ENCODE data around the gene EIF3L.

DNA sequence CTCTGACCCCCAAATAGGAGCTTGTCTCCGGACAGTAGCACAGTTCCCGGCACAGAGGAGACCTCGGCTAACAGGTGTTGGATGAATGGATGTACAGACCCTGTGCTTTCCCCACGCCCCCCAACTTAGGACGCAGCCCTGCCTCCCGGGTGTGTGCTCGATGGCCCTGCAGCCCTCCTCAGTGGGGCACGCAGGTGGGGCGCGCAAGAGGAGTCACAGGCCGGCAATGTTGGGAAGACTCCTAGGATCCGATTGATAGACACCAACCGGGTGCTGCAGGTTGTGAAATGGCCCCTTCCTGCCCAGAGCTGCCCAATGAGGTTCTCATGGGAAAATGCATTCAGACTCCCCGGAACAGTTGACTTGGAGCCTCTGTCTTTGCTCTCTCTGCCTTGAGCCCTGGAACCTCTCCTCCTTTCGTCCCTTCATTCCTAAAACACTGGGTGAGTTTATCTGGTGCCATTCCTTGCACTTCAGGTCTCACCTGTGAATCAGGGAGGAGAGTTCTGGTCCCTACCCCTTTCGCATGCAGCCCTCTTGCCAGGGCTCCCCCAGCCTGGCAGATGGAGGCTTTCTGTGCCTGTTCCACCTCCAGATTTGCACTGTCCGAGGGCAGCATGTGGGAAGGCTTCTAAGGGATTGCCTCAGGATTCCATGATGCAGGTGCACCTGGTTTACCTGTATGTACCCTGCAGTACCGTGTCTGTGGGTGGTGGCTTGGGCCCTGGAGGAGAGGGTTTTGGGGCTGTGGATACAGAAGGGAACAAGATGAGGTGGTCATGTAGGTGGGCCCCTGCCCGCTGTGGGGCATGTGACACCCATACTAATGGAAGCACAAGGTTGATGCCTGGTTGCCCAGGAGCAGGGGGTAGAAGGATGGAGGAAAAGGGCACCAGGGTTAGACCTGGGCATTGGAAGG, 58.1 kb downstream of the EIF3L start:
- TF ChIP-seq FOXP2 (optimal IDR thresholded peaks at IDR 0.05; ENCODE audit: control extremely low read depth, extremely low read length, insufficient read depth) (no peak), EZH2 (IDR thresholded peaks at IDR 0.05) (no peak)
